DMS 273 treated with DMSO at 0.1 percent for 48 hours (cell line): ENCODE data around the gene TSHR.

Source experiments
- DNase-seq: peaks from one replicate; lab custom pipeline; 2025; lab: John Stamatoyannopoulos, UW

Gene TSHR

GRCh38 chr14:81177225-81177624 lies 221.8 kb downstream of the TSHR start:
- DNase-seq: no peak

GRCh38 chr14:81178063-81178462 lies 222.6 kb downstream of the TSHR start:
- DNase-seq: no peak

GRCh38 chr14:81179631-81180030 lies 224.2 kb downstream of the TSHR start:
- no peak for DNase-seq

GRCh38 chr14:81187832-81188522 lies 232.6 kb downstream of the TSHR start:
- DNase-seq: no peak

GRCh38 chr14:81192594-81192993 lies 237.2 kb downstream of the TSHR start:
- DNase-seq: no peak

- no peak for DNase-seq
Observed at GRCh38 chr14:81193924-81194633, 238.7 kb downstream of the TSHR start.
